GM18858 (cell line): ENCODE data around the gene QSER1.
"Not testable (repeated sequence)": the region's sequence is repeated elsewhere in the genome, so short reads cannot be mapped to it uniquely, and the experiment has no call there.

ENCODE experiments used
- ATAC-seq: cut with Tn5 transposase; IDR thresholded peaks from one replicate; pipeline ENCODE4 v1.9.1; 2021; ENCODE audit not compliant: unreplicated experiment

QSER1 gene

GRCh38 chr11:32991427-32991826, 98.8 kb downstream of the QSER1 start:
- ATAC-seq = no peak

GRCh38 chr11:32991898-32992297, 99.3 kb downstream of the QSER1 start:
- no peak for ATAC-seq

- no peak for ATAC-seq
Observed at GRCh38 chr11:33000181-33000580, 107.6 kb downstream of the QSER1 start.

- no peak for ATAC-seq
Observed at GRCh38 chr11:33001281-33001680, 108.7 kb downstream of the QSER1 start.

- no peak for ATAC-seq
Observed at GRCh38 chr11:33001751-33002542, 109.3 kb downstream of the QSER1 start.

- ATAC-seq = no peak
Observed at GRCh38 chr11:33005175-33005574, 112.6 kb downstream of the QSER1 start.

GRCh38 chr11:33006010-33006409, 113.4 kb downstream of the QSER1 start:
- no peak for ATAC-seq

GRCh38 chr11:33013755-33014154, 121.1 kb downstream of the QSER1 start:
- ATAC-seq = no peak

- peak; percentile 31 for ATAC-seq
Observed at GRCh38 chr11:33015621-33016551, 123.3 kb downstream of the QSER1 start, which contains the start of gene DEPDC7. Gene DEPDC7, plus strand, starts transcription at chr11:33015878. Its CDS starts 78 bp downstream, at chr11:33015956.

- no peak for ATAC-seq
Observed at GRCh38 chr11:33016654-33017053, 124.0 kb downstream of the QSER1 start.

- ATAC-seq = no peak
Observed at GRCh38 chr11:33017478-33017877, 124.9 kb downstream of the QSER1 start.

- ATAC-seq = no peak
Observed at GRCh38 chr11:33017965-33018364, 125.4 kb downstream of the QSER1 start.

- ATAC-seq = no peak
Observed at GRCh38 chr11:33018840-33019239, 126.2 kb downstream of the QSER1 start.

GRCh38 chr11:33021501-33021900, 128.9 kb downstream of the QSER1 start:
- ATAC-seq = no peak

GRCh38 chr11:33021937-33022336, 129.3 kb downstream of the QSER1 start:
- no peak for ATAC-seq

GRCh38 chr11:33025339-33025722, 132.7 kb downstream of the QSER1 start:
- no peak for ATAC-seq

GRCh38 chr11:33027233-33027632, 134.6 kb downstream of the QSER1 start:
- ATAC-seq = no peak

- no peak for ATAC-seq
Observed at GRCh38 chr11:33027846-33028536, 135.4 kb downstream of the QSER1 start.

GRCh38 chr11:33028537-33028914, 135.9 kb downstream of the QSER1 start:
- no peak for ATAC-seq

- not testable (repeated sequence) for ATAC-seq
Observed at GRCh38 chr11:33029218-33029617, 136.6 kb downstream of the QSER1 start.
